B cell (primary cell): ENCODE measurements around the gene CMIP. TPM values are rescaled to one million over a fixed set of nuclear protein-coding genes. Genes with fewer than 3 reads are reported as not detected.

Experiments
- ATAC-seq: fragments of 200-7000 bp; cut with Tn5 transposase; one replicate; pipeline ENCODE4 v1.10.0; 2021; ENCODE audit warnings: low read depth, mild to moderate bottlenecking, moderate number of reproducible peaks, moderate library complexity
- CTCF ChIA-PET: fragments of 350-600 bp; sonication (Branson Sonifier 250); formaldehyde crosslinking; loops from one replicate; lab custom pipeline; 2021; ENCODE audit warnings: antibody characterized with exemption, inconsistent platforms; lab: Charles Lee
- POLR2A ChIA-PET: fragments of 350-600 bp; sonication (Branson Sonifier 250); formaldehyde crosslinking; loops from one replicate; lab custom pipeline; 2021; ENCODE audit warnings: antibody characterized with exemption; lab: Charles Lee
- DNase-seq: peaks from one replicate; pipeline ENCODE4 v3.0.0; 2013
- H2AFZ ChIP-seq: 2 replicates; pipeline ENCODE4 v1.6.1; 2012; ENCODE audit warnings: mild to moderate bottlenecking, low read depth, low read length; ENCODE audit not compliant: insufficient read depth, poor library complexity, severe bottlenecking
- H3K27ac ChIP-seq, 2 donors: 1 replicate in 1 of 2; 2 replicates in 1 of 2; pipeline ENCODE4 v1.5.1; 2012 to 2013; ENCODE audit warnings: low read length in 2 of 2, mild to moderate bottlenecking in 2 of 2, moderate library complexity in 1 of 2
- H3K27me3 ChIP-seq, 4 experiments: fragments of 200-600 bp in 1 of 4; sonication (generic) in 1 of 4; replicated peaks in 1 of 4; 1 replicate in 2 of 4; 2 replicates in 2 of 4; pipeline versions ENCODE4 v1.6.1 to v1.7.0; 2013 to 2016; ENCODE audit warnings: low read length in 3 of 4, mild to moderate bottlenecking in 2 of 4, mixed read lengths in 1 of 4, moderate library complexity in 1 of 4; ENCODE audit not compliant: insufficient read depth in 4 of 4, control insufficient read depth in 3 of 4; ENCODE audit errors: control extremely low read depth in 1 of 4
- H3K36me3 ChIP-seq, 2 experiments: replicated peaks in 1 of 2; 1 replicate in 1 of 2; 2 replicates in 1 of 2; pipeline versions ENCODE4 v1.6.1 to v1.7.1; 2013; ENCODE audit warnings: low read length in 1 of 2; ENCODE audit not compliant: insufficient read depth in 2 of 2, control insufficient read depth in 1 of 2; ENCODE audit errors: control extremely low read depth in 1 of 2, extremely low read depth in 1 of 2
- H3K4me1 ChIP-seq, 2 donors: fragments of 200-600 bp in 1 of 2; sonication (generic) in 1 of 2; 1 replicate in 1 of 2; 2 replicates in 1 of 2; pipeline versions ENCODE4 v1.5.1 to v1.6.1; 2013 to 2017; ENCODE audit warnings: low read length in 2 of 2; ENCODE audit not compliant: control insufficient read depth in 2 of 2, insufficient read depth in 2 of 2
- H3K4me2 ChIP-seq: replicated peaks from 2 replicates; pipeline ENCODE3; 2012; ENCODE audit warnings: mild to moderate bottlenecking, low read depth, low read length; ENCODE audit not compliant: poor library complexity, severe bottlenecking
- H3K4me3 ChIP-seq, 5 experiments: fragments of 200-600 bp in 1 of 5; sonication (generic) in 1 of 5; 1 replicate in 3 of 5; 2 replicates in 2 of 5; pipeline versions ENCODE4 v1.5.1 to v1.7.0; 2011 to 2016; ENCODE audit warnings: low read length in 4 of 5, mild to moderate bottlenecking in 4 of 5, low read depth in 2 of 5, control low read depth in 1 of 5, moderate library complexity in 1 of 5; ENCODE audit not compliant: insufficient read depth in 1 of 5; ENCODE audit errors: control extremely low read depth in 1 of 5, extremely low read depth in 1 of 5
- H3K79me2 ChIP-seq: fragments of 200-600 bp; sonication (generic); one replicate; pipeline ENCODE4 v1.6.0; 2016; ENCODE audit warnings: low read length; ENCODE audit not compliant: control insufficient read depth, insufficient read depth
- H3K9ac ChIP-seq: fragments of 200-600 bp; sonication (generic); 2 replicates; pipeline ENCODE4 v1.6.1; 2017; ENCODE audit warnings: mild to moderate bottlenecking, low read length, moderate library complexity
- H3K9me3 ChIP-seq, 3 donors: one replicate each; pipeline versions ENCODE4 v1.6.1 to v1.7.1; 2013; ENCODE audit warnings: low read length in 2 of 3; ENCODE audit not compliant: control insufficient read depth in 2 of 3, insufficient read depth in 1 of 3; ENCODE audit errors: control extremely low read depth in 1 of 3
- H4K20me1 ChIP-seq: 2 replicates; pipeline ENCODE4 v1.6.0; 2012; ENCODE audit warnings: mild to moderate bottlenecking, low read length; ENCODE audit not compliant: insufficient read depth, control insufficient read depth, poor library complexity, severe bottlenecking
- H3K27ac Mint-ChIP-seq: one replicate; pipeline ENCODE4 v1.8.0; 2021; ENCODE audit warnings: mixed read lengths
- H3K27me3 Mint-ChIP-seq: one replicate; pipeline ENCODE4 v1.8.0; 2021; ENCODE audit warnings: mixed read lengths
- H3K4me1 Mint-ChIP-seq: one replicate; pipeline ENCODE4 v1.8.0; 2021; ENCODE audit warnings: mixed read lengths
- H3K4me3 Mint-ChIP-seq: one replicate; pipeline ENCODE4 v1.8.0; 2021; ENCODE audit warnings: mixed read lengths
- H3K9me3 Mint-ChIP-seq: one replicate; pipeline ENCODE4 v1.8.0; 2022; ENCODE audit warnings: mixed read lengths; ENCODE audit not compliant: insufficient read depth
- EZH2 ChIP-seq: IDR thresholded peaks from 2 replicates; pipeline ENCODE4 v1.6.1; 2012; ENCODE audit warnings: borderline replicate concordance, low read depth, mild to moderate bottlenecking, moderate library complexity, low read length; ENCODE audit not compliant: insufficient read depth, poor library complexity, severe bottlenecking
- WGBS: methylation state at CpG from one replicate; pipeline ENCODE4 v1.1.5; 2013; ENCODE audit warnings: missing lambda C conversion rate; ENCODE audit not compliant: insufficient coverage; 5-methylcytosine and 5-hydroxymethylcytosine counted together
- intact Hi-C: fragments of 100-400 bp; cut with micrococcal nuclease; formaldehyde crosslinking; loops from one replicate; pipeline ENCODE4 v1.10.0; 2022
- polyA plus RNA-seq: library from polyadenylated mRNA; depleted of rRNA; stranded (reverse); fragments of >200 nt; gene quantifications from 2 replicates; pipeline ENCODE4 v1.2.3, GENCODE V29; 2012
- total RNA-seq, 2 donors: library from RNA; stranded (reverse); fragments of 120-200 nt in 1 of 2; gene quantifications; 1 replicate in 1 of 2; 2 replicates in 1 of 2; pipeline versions ENCODE4 v1.2.3 to v1.2.4, GENCODE V29; 2013 to 2022
- TF ChIP-seq, protein P1 (sequence below): fragments of 200-600 bp; IDR thresholded peaks from one replicate; pipeline ENCODE4 v1.8.0; 2022; ENCODE audit warnings: antibody characterized with exemption, mild to moderate bottlenecking

Gene CMIP
- total and polyA plus RNA-seq, 2 donors (not counting 1 experiment from before 2014, with no cell fraction given): 27.1 to 155 TPM

GRCh38 chr16:81676066-81676882, 231.7 kb downstream of the CMIP start:
- Histone ChIP-seq H3K79me2 (peaks cover 61% of the 10 kb centered on the region), H3K27me3 (no peaks in the 10 kb centered on the region), H3K9me3 (no peaks in the 10 kb centered on the region), H3K36me3 (peaks cover 0 to 81% of the 10 kb centered on the region in 2 experiments), H3K4me1 (no peaks in the 10 kb centered on the region), H3K4me2 (no peak overlapping the region), H4K20me1 (peaks cover 30% of the 10 kb centered on the region), H3K4me3 (no peak overlapping the region), H3K9ac (no peak overlapping the region), H2AFZ (no peak overlapping the region), H3K27ac (no peak overlapping the region)
- intact Hi-C loops: no loop called here
- no peaks in the 10 kb centered on the region for H3K27me3 Mint-ChIP-seq
- TF ChIP-seq, protein P1, sequence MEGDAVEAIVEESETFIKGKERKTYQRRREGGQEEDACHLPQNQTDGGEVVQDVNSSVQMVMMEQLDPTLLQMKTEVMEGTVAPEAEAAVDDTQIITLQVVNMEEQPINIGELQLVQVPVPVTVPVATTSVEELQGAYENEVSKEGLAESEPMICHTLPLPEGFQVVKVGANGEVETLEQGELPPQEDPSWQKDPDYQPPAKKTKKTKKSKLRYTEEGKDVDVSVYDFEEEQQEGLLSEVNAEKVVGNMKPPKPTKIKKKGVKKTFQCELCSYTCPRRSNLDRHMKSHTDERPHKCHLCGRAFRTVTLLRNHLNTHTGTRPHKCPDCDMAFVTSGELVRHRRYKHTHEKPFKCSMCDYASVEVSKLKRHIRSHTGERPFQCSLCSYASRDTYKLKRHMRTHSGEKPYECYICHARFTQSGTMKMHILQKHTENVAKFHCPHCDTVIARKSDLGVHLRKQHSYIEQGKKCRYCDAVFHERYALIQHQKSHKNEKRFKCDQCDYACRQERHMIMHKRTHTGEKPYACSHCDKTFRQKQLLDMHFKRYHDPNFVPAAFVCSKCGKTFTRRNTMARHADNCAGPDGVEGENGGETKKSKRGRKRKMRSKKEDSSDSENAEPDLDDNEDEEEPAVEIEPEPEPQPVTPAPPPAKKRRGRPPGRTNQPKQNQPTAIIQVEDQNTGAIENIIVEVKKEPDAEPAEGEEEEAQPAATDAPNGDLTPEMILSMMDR: no peak
- TF ChIP-seq EZH2: no peak
- no peaks in the 10 kb centered on the region for H3K9me3 Mint-ChIP-seq
- no peak for ATAC-seq
- POLR2A ChIA-PET: no interaction called here
- no peaks in the 10 kb centered on the region for H3K4me1 Mint-ChIP-seq
- WGBS: 97% methylated on average over 16 of the region's 19 CpGs
- CTCF ChIA-PET: no interaction called here
- no peak overlapping the region for H3K4me3 Mint-ChIP-seq
- H3K27ac Mint-ChIP-seq: no peak overlapping the region
- no peak for DNase-seq
